ENCODE results near the gene ZFYVE28. TPM values are rescaled to one million over a fixed set of nuclear protein-coding genes. Genes with fewer than 3 reads are reported as not detected.
"Not testable (repeated sequence)": the region's sequence is repeated elsewhere in the genome, so short reads cannot be mapped to it uniquely, and the experiment has no call there.

The ZFYVE28 gene
- total and polyA plus RNA-seq, 8 donors, result 4.9 to 88.8 (median 7.3) TPM

DNA sequence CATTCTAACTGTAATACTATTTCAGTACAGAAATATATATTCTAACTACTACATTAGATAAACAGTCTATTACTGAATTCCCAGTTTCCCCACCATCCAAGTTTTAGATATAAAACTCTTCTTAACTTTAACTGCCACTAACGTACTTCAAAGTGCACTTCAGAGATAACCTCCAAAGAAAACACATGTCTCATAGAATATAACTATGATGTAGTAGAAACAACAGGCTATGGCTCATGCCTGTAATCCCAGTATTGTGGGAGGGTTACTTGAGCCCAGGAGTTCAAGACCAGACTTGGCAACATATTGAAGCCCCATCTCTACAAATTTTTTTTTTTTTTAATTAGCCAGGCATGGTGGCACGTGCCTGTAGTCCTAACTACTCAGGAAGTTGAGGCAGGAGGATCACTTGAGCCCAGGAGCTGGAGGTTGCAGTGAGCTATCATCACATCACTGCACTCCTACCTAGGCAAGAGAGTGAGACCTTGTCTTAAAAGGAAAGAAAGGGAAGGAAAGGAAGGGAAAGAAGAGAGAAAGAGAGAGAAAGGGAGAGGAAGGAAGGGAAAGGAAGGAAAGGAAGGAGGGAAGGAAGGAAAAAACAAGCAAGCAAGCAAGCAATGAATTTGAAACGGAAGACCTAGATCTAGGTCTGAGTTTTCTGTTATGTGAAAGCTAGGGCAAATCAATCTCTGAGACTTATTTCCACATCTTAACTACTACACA is 181.3 kb downstream of the ZFYVE28 start:
- intact Hi-C loops (cut with DNase I; ENCODE audit: low total_unique reads), result no loop called here
- DNase-seq, result no peak
- peaks cover 14 to 49% (median 32%) of the 10 kb centered on the region in 4 donors for H3K4me1 ChIP-seq
- no peaks in the 10 kb centered on the region for H3K27me3 ChIP-seq
- no peaks in the 10 kb centered on the region for H3K9me3 ChIP-seq
- peaks cover 0 to 41% (median 39%) of the 10 kb centered on the region in 4 donors for H3K36me3 ChIP-seq
- no peak for TF ChIP-seq POLR2AphosphoS5 (IDR thresholded peaks at IDR 0.05)
- TF ChIP-seq EP300 (IDR thresholded peaks at IDR 0.05), result no peak
- no peak for TF ChIP-seq POLR2A (IDR thresholded peaks at IDR 0.05)
- TF ChIP-seq, protein P1, sequence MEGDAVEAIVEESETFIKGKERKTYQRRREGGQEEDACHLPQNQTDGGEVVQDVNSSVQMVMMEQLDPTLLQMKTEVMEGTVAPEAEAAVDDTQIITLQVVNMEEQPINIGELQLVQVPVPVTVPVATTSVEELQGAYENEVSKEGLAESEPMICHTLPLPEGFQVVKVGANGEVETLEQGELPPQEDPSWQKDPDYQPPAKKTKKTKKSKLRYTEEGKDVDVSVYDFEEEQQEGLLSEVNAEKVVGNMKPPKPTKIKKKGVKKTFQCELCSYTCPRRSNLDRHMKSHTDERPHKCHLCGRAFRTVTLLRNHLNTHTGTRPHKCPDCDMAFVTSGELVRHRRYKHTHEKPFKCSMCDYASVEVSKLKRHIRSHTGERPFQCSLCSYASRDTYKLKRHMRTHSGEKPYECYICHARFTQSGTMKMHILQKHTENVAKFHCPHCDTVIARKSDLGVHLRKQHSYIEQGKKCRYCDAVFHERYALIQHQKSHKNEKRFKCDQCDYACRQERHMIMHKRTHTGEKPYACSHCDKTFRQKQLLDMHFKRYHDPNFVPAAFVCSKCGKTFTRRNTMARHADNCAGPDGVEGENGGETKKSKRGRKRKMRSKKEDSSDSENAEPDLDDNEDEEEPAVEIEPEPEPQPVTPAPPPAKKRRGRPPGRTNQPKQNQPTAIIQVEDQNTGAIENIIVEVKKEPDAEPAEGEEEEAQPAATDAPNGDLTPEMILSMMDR (IDR thresholded peaks at IDR 0.05), result no peak
- no peak overlapping the region for H3K4me3 ChIP-seq
- H3K27ac ChIP-seq, result no peak overlapping the region
- 54 to 62% (median 61%) methylated on average over 3 of the region's 3 CpGs for WGBS, 5 donors

DNA sequence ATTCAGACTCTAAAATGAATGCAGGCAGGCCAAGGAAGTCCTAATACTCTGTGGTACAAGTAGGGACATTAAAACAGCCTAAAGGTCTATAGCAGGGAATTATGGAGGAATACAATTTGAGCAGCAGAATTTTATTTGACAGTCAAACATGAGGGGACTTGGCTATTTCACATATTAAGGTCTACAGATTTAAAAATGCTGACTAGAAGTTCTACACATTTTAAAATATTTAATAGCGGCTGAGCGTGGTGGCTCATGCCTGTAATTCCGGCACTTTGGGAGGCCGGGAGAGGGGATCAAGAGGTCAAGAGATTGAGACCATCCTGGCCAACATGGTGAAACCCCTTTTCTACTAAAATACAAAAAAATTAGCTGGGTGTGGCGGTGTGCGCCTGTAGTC is 187.4 kb downstream of the ZFYVE28 start:
- no peak overlapping the region for H3K4me3 ChIP-seq

DNA sequence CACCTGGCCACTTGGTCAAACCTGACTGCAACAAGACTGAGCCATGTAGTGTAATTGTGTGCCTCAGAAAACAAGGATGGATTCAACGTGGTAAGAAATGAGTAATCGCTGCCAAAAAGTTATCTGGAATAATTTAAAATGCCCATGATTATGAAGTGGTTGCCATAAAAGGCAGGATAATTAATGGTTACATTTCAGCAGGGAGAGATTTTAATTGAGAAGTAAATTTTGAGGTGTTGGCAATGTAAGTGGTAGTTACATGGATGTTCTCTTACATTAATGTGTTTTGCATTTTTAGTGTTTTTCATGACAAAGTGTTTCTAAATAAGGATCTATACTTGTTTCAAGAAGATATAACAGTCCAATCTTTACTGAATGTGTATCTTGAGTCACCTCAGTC is 192.2 kb downstream of the ZFYVE28 start:
- Histone ChIP-seq H3K4me3 (no peak overlapping the region), H3K27ac (no peak overlapping the region), H3K36me3 (peaks cover 4 to 42% (median 31%) of the 10 kb centered on the region in 4 donors), H3K9me3 (no peaks in the 10 kb centered on the region), H3K27me3 (no peaks in the 10 kb centered on the region), H3K4me1 (no peaks in the 10 kb centered on the region)
- TF ChIP-seq POLR2A (IDR thresholded peaks at IDR 0.05) (no peak), EP300 (IDR thresholded peaks at IDR 0.05) (no peak), POLR2AphosphoS5 (IDR thresholded peaks at IDR 0.05) (no peak)
- TF ChIP-seq, protein P1 (IDR thresholded peaks at IDR 0.05), result no peak
- intact Hi-C loops (cut with DNase I; ENCODE audit: low total_unique reads), result no loop called here
- 70 to 82% (median 72%) methylated on average over 2 of the region's 2 CpGs for WGBS, 5 donors
- DNase-seq, result no peak

More for the DNA sequence above, 187.4 kb downstream of the ZFYVE28 start:
- intact Hi-C loops (cut with DNase I; ENCODE audit: low total_unique reads), result no loop called here
- no peaks in the 10 kb centered on the region for H3K27me3 ChIP-seq
- no peak for TF ChIP-seq POLR2A (IDR thresholded peaks at IDR 0.05)
- TF ChIP-seq, protein P1 (IDR thresholded peaks at IDR 0.05), result no peak
- no peak for TF ChIP-seq POLR2AphosphoS5 (IDR thresholded peaks at IDR 0.05)
- no peak for TF ChIP-seq EP300 (IDR thresholded peaks at IDR 0.05)
- no peaks in the 10 kb centered on the region for H3K9me3 ChIP-seq
- H3K27ac ChIP-seq, result no peak overlapping the region
- 96 to 98% (median 98%) methylated on average over 6 of the region's 6 CpGs for WGBS, 5 donors
- H3K36me3 ChIP-seq, result peaks cover 5 to 54% (median 45%) of the 10 kb centered on the region in 4 donors
- DNase-seq, result no peak
- H3K4me1 ChIP-seq, result no peaks in the 10 kb centered on the region

DNA sequence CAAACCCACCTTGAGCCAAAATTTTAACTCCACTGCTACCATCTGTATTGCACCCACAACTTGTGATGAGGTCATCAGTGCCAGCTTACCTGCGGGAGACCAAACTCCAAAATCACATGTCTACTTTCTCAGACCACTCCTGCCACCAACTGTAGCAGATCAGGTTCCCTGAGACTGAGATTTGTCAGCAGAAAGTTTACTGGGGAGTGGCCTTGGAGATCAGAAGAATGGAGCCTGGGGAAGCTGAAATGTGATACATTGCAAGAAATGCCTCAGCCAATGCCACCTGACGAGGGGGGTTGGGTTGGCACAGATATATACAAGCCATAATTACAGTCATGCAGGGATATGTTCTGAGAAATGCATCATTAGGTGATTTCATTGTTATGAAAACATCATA is 195.6 kb downstream of the ZFYVE28 start:
- Histone ChIP-seq H3K27me3 (no peaks in the 10 kb centered on the region), H3K4me3 (no peak overlapping the region), H3K4me1 (peaks cover 0 to 9% (median 4%) of the 10 kb centered on the region in 4 donors), H3K36me3 (peaks cover 0 to 27% (median 22%) of the 10 kb centered on the region in 4 donors), H3K27ac (no peak overlapping the region), H3K9me3 (no peaks in the 10 kb centered on the region)
- TF ChIP-seq POLR2AphosphoS5 (IDR thresholded peaks at IDR 0.05) (no peak), EP300 (IDR thresholded peaks at IDR 0.05) (no peak), POLR2A (IDR thresholded peaks at IDR 0.05) (no peak)
- TF ChIP-seq, protein P1 (IDR thresholded peaks at IDR 0.05), result no peak
- peak in 1 of 2 donors; percentile 24 for DNase-seq
- intact Hi-C loops (cut with DNase I; ENCODE audit: low total_unique reads), result no loop called here
- 52 to 84% (median 72%) methylated on average over 2 of the region's 2 CpGs for WGBS, 5 donors

DNA sequence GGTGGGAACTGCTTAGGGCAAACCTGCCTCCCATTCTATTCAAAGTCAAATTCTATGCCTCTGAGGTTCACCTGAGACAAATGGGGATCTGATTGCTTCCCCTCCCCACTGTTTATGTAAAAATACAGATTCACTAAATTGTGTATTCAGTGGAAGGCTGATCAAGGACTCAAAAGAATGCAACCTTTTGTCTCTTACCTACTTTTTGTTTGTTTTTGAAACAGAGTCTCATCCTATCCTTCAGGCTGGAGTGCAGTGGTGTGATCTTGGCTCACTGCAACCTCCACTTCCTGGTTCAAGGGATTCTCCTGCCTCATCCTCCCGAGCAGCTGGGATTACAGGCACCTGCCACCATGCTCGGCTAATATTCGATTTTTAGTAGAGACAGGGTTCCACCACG is 197.1 kb downstream of the ZFYVE28 start:
- H3K4me3 ChIP-seq; H3K4me1 ChIP-seq; intact Hi-C loops (cut with DNase I; ENCODE audit: low total_unique reads); DNase-seq; H3K27ac ChIP-seq; H3K9me3 ChIP-seq; H3K27me3 ChIP-seq: not testable (repeated sequence)
- peaks cover 0 to 23% (median 17%) of the 10 kb centered on the region in 4 donors for H3K36me3 ChIP-seq
- WGBS, 5 donors, result 64 to 76% (median 68%) methylated on average over 4 of the region's 4 CpGs

All from stomach (tissue), 9 donors.